GM12874 (cell line): Measurements from ENCODE around the gene SLC34A3.

ENCODE experiments used
- CTCF ChIP-seq: IDR thresholded peaks from 2 replicates; pipeline ENCODE4 v1.5.1; 2011; ENCODE audit warnings: low read depth, mild to moderate bottlenecking, control low read depth, low read length, moderate library complexity; ENCODE audit not compliant: insufficient read depth

SLC34A3 gene

GRCh38 chr9:137198902-137199283 is 31.8 kb upstream of the SLC34A3 start:
- TF ChIP-seq CTCF, result no peak

GRCh38 chr9:137199411-137200121 is 31.1 kb upstream of the SLC34A3 start:
- TF ChIP-seq CTCF, result no peak

- no peak for TF ChIP-seq CTCF
These were observed 30.1 kb upstream of the SLC34A3 start, which contains the start of gene TPRN for GRCh38 chr9:137200311-137201204. Gene TPRN (minus strand): TSS chr9:137200741. CDS start chr9:137200711, 30 bp downstream.

- no peak for TF ChIP-seq CTCF
These were observed 29.4 kb upstream of the SLC34A3 start for GRCh38 chr9:137201205-137201868.

GRCh38 chr9:137202966-137203365 is 27.7 kb upstream of the SLC34A3 start:
- no peak for TF ChIP-seq CTCF

GRCh38 chr9:137204731-137205125 is 26.0 kb upstream of the SLC34A3 start:
- no peak for TF ChIP-seq CTCF
